H1 (cell line): Measurements from ENCODE around the gene SYT17. TPM values are rescaled to one million over a fixed set of nuclear protein-coding genes. Genes with fewer than 3 reads are reported as not detected.

Experiments
- CEBPB ChIP-seq: IDR thresholded peaks from 2 replicates; pipeline ENCODE4 v1.6.1; 2012; ENCODE audit warnings: low read depth, low read length
- PHF8 ChIP-seq: fragments of 200-600 bp; sonication (generic); conservative IDR thresholded peaks from 2 replicates; pipeline ENCODE4 v1.7.1; 2012; ENCODE audit warnings: low read depth, mild to moderate bottlenecking, inconsistent platforms, low read length, moderate library complexity
- TEAD4 ChIP-seq: IDR thresholded peaks from 2 replicates; pipeline ENCODE4 v1.6.1; 2012; ENCODE audit warnings: low read depth, low read length, inconsistent platforms, mixed read lengths
- polyA plus RNA-seq, 7 experiments: library from polyadenylated mRNA; depleted of rRNA in 3 of 7; stranded (reverse) in 5 of 7; unstranded in 2 of 7; fragments of >200 nt in 5 of 7; fragments of 200-250 nt in 2 of 7; gene quantifications; 1 replicate in 5 of 7; 2 replicates in 1 of 7; 4 replicates in 1 of 7; pipeline versions ENCODE4 v1.2.1 to v1.2.3, GENCODE V29; 2011 to 2013; ENCODE audit warnings: missing spikeins in 2 of 7, mixed read lengths in 2 of 7
- total RNA-seq: library from RNA; stranded (reverse); fragmentation: NEBNext Ultra II Directional; extraction: Animal tissue kit (Norgen Biotek cat#: 25700); gene quantifications from 2 replicates; pipeline ENCODE4 v1.2.1, GENCODE V29; 2021

SYT17 gene
- total and polyA plus RNA-seq, 2 of the 8 experiments (the other 6 are each of a cell fraction or from before 2014, with no cell fraction given): 5.8 to 18.1 TPM

DNA sequence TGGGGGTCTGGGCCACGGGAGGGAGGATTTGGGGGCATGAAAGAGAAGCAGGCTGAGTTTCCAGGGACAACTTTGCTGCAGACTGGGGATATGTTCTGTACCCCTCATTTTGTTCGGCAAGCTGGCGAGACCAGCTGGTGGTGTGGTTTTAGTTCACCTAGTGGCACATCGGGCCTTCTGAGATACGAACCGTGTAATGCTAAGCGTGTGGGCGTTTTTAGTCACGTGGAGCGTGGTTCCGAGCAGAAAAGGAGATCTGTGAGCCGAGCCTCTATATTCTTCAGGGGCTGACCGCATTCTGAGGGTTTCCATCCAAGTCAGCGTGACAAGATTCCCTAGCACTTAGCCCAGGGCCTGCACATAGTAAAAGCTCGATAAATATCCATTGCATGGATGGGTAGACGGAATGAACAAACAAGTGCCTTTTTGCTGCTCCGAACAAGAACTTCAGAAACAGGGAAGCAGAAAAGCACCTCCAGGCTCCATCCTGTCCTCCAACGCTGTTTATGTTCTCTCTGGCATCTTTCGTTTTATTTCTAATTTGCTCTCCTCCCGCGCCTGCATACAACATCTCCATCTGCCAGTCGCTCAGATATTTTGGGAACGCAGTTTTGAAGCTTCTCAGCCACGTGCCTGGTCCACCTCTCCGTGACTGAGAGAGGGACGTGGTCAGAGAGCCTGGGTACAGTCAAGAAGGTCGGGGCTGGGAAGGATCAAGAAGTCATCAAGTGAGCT is 5.8 kb downstream of the SYT17 start (continued):
- TF ChIP-seq TEAD4: no peak
- TF ChIP-seq PHF8: no peak
- TF ChIP-seq CEBPB: no peak
